ENCODE results near the gene SLC12A9. TPM values are rescaled to one million over a fixed set of nuclear protein-coding genes. Genes with fewer than 3 reads are reported as not detected.
A peak's percentile ranks its signal among the peaks of the same experiment; 100 is the strongest.
"Not testable (repeated sequence)": the region's sequence is repeated elsewhere in the genome, so short reads cannot be mapped to it uniquely, and the experiment has no call there.

SLC12A9 gene, protein sequence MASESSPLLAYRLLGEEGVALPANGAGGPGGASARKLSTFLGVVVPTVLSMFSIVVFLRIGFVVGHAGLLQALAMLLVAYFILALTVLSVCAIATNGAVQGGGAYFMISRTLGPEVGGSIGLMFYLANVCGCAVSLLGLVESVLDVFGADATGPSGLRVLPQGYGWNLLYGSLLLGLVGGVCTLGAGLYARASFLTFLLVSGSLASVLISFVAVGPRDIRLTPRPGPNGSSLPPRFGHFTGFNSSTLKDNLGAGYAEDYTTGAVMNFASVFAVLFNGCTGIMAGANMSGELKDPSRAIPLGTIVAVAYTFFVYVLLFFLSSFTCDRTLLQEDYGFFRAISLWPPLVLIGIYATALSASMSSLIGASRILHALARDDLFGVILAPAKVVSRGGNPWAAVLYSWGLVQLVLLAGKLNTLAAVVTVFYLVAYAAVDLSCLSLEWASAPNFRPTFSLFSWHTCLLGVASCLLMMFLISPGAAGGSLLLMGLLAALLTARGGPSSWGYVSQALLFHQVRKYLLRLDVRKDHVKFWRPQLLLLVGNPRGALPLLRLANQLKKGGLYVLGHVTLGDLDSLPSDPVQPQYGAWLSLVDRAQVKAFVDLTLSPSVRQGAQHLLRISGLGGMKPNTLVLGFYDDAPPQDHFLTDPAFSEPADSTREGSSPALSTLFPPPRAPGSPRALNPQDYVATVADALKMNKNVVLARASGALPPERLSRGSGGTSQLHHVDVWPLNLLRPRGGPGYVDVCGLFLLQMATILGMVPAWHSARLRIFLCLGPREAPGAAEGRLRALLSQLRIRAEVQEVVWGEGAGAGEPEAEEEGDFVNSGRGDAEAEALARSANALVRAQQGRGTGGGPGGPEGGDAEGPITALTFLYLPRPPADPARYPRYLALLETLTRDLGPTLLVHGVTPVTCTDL
- 37.3 and 41.2 TPM in 2 replicates for total RNA-seq

- no peaks in the 10 kb centered on the region for H3K9me3 Mint-ChIP-seq
- H3K27me3 Mint-ChIP-seq = no peaks in the 10 kb centered on the region
- peak within 1 kb of the TSS; percentile 82 for H3K27ac Mint-ChIP-seq
- H3K4me1 Mint-ChIP-seq = peaks cover 12% of the 10 kb centered on the region
- peak; percentile 97 for DNase-seq
- H3K36me3 Mint-ChIP-seq (ENCODE audit: low read depth) = peaks cover 13% of the 10 kb centered on the region
- peak within 1 kb of the TSS; percentile 95 for H3K4me3 Mint-ChIP-seq
- intact Hi-C loops (cut with micrococcal nuclease) = loop anchor here (1.0 to 5.0 kb wide), 7 partner anchors 15 to 751 kb away; partner anchors contain the start of genes AP4M1, FBXO24, LRCH4 and MCM7
Measured at GRCh38 chr7:100852048-100852872, at the start of gene SLC12A9. SLC12A9 (plus strand) TSS chr7:100852713; CDS start chr7:100854198, 1,485 bp downstream.

GRCh38 chr7:100802951-100803350, 49.6 kb upstream of the SLC12A9 start:
- H3K4me1 Mint-ChIP-seq = peaks cover 8% of the 10 kb centered on the region
- DNase-seq = no peak
- no peaks in the 10 kb centered on the region for H3K27me3 Mint-ChIP-seq
- intact Hi-C loops (cut with micrococcal nuclease) = no loop called here
- H3K36me3 Mint-ChIP-seq (ENCODE audit: low read depth) = no peaks in the 10 kb centered on the region
- no peak overlapping the region for H3K27ac Mint-ChIP-seq
- H3K4me3 Mint-ChIP-seq = no peak overlapping the region
- H3K9me3 Mint-ChIP-seq = no peaks in the 10 kb centered on the region

DNA sequence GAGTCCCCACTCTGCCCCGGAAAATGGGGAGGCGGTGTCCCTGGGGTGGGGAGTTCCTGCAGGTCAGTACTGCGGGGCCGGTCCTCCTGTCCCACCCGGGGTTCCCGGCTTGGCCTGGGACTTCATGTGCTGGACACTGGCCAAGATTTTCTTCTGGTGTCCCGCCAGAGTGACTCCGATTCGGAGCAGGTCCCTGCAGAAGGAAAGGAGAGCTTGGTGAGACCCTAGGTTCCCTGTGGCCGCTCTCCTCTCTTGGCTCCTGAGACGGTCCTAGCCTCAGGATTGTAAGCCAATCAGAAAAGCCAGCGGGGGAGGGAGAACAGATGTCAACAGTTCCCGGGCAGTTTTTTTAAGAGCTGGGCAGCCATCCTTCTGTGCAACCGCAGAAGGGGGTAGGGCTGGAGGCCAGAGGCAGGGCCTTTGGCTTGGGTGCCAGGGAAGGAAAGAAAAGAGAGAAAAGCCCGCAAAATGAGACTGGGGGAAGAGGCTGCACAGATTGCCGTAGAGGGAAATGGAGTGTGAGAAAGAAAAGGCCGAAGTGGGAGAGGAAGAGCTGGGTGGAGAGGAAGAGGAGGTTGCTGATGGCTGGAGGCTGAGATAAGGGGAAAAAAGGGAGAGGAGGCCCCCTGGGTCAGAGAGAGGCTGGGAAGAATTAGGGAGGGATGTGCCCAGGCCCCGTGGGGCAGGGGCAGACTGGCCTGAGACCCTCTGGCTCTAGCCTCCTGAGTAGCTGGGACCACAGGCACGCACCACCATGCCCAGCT, 48.9 kb upstream of the SLC12A9 start:
- H3K27me3 Mint-ChIP-seq = no peaks in the 10 kb centered on the region
- no peaks in the 10 kb centered on the region for H3K9me3 Mint-ChIP-seq
- DNase-seq = peak; percentile 86
- H3K36me3 Mint-ChIP-seq (ENCODE audit: low read depth) = no peaks in the 10 kb centered on the region
- no peak overlapping the region for H3K4me3 Mint-ChIP-seq
- intact Hi-C loops (cut with micrococcal nuclease) = no loop called here
- no peak overlapping the region for H3K27ac Mint-ChIP-seq
- peaks cover 8% of the 10 kb centered on the region for H3K4me1 Mint-ChIP-seq

DNA sequence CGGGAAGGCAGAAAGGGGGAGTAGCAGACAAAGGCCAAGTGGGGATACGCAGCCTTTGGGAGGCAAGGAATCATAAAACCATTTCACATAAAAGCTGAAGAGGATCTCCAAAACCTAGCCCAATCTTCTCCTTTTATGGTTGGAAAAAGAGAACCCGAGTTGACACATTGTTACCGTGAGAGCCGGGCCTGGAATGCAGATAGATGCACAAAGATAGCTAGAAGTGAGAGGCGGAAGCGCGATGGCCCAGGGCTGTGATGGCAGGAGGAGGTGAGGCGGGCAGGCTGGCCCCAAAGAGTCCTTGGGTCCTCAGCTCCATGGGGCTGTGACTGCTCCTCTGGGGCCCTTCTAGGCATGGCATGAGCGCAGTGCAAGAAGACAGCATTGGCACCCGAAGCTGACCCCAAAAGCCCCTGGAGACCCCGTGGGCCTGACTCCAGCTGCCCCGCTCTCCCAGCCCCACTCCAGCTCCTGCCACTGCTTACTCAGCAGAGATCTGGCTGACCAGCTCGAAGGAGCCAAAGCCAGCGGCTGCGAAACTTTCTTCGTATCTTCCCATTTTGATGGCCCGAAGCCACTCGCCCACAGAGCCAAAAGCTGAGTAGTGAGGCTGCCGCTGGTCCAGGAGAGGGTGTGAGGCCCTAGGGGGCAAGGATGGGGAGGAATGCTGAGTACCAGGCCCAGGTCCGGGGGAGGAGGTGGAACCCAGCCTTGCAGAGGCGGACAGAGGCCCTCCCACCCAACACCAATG, 47.7 kb upstream of the SLC12A9 start:
- no peak for DNase-seq
- Mint-ChIP-seq H3K27me3 (no peaks in the 10 kb centered on the region), H3K9me3 (no peaks in the 10 kb centered on the region), H3K4me3 (no peak overlapping the region), H3K27ac (no peak overlapping the region), H3K36me3 (ENCODE audit: low read depth) (no peaks in the 10 kb centered on the region), H3K4me1 (peaks cover 8% of the 10 kb centered on the region)
- intact Hi-C loops (cut with micrococcal nuclease) = no loop called here

DNA sequence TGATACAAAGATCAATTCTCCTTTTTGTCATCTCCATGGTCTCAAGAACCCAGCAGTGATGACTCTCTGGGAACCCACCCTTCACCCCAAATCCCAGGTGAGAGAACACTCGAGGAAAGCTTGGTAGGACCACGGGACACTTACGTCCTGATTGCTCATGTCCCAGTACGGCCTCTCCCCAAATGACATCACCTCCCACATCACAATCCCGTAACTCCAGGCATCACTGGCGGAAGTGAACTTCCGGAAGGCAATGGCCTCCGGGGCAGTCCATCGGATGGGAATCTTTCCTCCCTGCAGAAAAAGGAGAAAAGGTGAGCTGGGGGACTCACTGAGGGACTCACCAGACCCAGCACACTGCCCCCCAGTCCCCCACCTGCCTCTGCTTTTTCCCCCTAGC, 46.2 kb upstream of the SLC12A9 start:
- peaks cover 8% of the 10 kb centered on the region for H3K4me1 Mint-ChIP-seq
- no peak for DNase-seq
- H3K27ac Mint-ChIP-seq = no peak overlapping the region
- no peaks in the 10 kb centered on the region for H3K27me3 Mint-ChIP-seq
- H3K36me3 Mint-ChIP-seq (ENCODE audit: low read depth) = no peaks in the 10 kb centered on the region
- intact Hi-C loops (cut with micrococcal nuclease) = no loop called here
- H3K9me3 Mint-ChIP-seq = no peaks in the 10 kb centered on the region
- no peak overlapping the region for H3K4me3 Mint-ChIP-seq

GRCh38 chr7:100806883-100807282, 45.6 kb upstream of the SLC12A9 start:
- H3K4me1 Mint-ChIP-seq; H3K27ac Mint-ChIP-seq; H3K9me3 Mint-ChIP-seq; intact Hi-C loops (cut with micrococcal nuclease); H3K4me3 Mint-ChIP-seq; H3K36me3 Mint-ChIP-seq (ENCODE audit: low read depth); DNase-seq; H3K27me3 Mint-ChIP-seq: not testable (repeated sequence)

DNA sequence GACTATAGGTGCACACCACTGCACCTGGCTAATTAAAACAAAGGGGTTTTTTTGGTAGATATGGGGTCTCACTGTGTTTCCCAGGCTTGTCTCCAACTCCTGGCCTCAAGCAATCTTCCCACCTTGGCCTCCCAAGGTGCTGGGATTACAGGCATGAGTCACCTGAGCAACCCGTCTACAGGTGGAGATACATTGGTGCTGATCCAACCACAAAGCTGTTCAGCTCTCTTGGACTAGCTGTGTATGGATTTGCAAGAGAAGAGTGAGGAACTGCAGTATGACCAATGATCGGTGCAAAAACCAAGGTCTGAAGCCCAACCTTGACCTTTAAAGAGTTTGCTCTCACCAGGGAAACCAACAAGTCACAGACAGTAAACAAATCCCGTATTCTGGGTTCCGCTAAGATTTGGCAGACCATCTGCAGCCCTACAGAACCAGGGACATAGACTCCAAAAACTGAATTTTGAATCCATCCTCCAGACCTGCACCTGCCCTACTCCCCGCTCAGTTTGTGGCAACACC, 44.1 kb upstream of the SLC12A9 start:
- Mint-ChIP-seq H3K27me3 (no peaks in the 10 kb centered on the region), H3K27ac (no peak overlapping the region), H3K4me1 (peaks cover 5% of the 10 kb centered on the region), H3K36me3 (ENCODE audit: low read depth) (no peaks in the 10 kb centered on the region), H3K9me3 (no peaks in the 10 kb centered on the region), H3K4me3 (no peak overlapping the region)
- intact Hi-C loops (cut with micrococcal nuclease) = no loop called here
- no peak for DNase-seq

DNA sequence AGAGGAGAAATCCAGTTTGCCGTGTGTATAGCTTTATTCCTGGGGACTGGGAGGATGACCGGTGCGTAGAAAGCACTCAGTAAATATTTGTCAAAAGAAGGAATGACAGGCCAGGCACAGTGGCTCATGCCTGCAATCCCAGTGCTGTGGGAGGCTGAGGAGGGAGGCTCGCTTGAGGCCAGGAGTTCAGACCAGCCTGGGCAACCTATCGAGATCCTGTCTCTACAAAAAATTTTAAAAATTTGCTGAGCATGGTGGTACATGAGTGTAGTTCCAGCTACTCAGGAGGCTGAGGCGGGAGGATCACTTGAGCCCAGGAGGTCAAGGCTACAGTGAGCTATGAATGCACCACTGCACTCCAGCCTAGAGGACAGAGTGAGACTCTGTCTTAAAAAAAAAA, 41.0 kb upstream of the SLC12A9 start:
- Mint-ChIP-seq H3K27ac (no peak overlapping the region), H3K27me3 (no peaks in the 10 kb centered on the region), H3K9me3 (no peaks in the 10 kb centered on the region), H3K4me3 (no peak overlapping the region), H3K4me1 (no peaks in the 10 kb centered on the region), H3K36me3 (ENCODE audit: low read depth) (no peaks in the 10 kb centered on the region)
- intact Hi-C loops (cut with micrococcal nuclease) = no loop called here
- DNase-seq = no peak

GRCh38 chr7:100812729-100813128, 39.8 kb upstream of the SLC12A9 start:
- no peak overlapping the region for H3K4me3 Mint-ChIP-seq
- no peak overlapping the region for H3K27ac Mint-ChIP-seq
- H3K9me3 Mint-ChIP-seq = no peaks in the 10 kb centered on the region
- H3K27me3 Mint-ChIP-seq = no peaks in the 10 kb centered on the region
- no peaks in the 10 kb centered on the region for H3K36me3 Mint-ChIP-seq (ENCODE audit: low read depth)
- intact Hi-C loops (cut with micrococcal nuclease) = no loop called here
- DNase-seq = no peak
- no peaks in the 10 kb centered on the region for H3K4me1 Mint-ChIP-seq

GRCh38 chr7:100816515-100816914, 36.0 kb upstream of the SLC12A9 start:
- H3K27me3 Mint-ChIP-seq; H3K36me3 Mint-ChIP-seq (ENCODE audit: low read depth); H3K27ac Mint-ChIP-seq; intact Hi-C loops (cut with micrococcal nuclease); H3K4me1 Mint-ChIP-seq; H3K4me3 Mint-ChIP-seq; DNase-seq; H3K9me3 Mint-ChIP-seq: not testable (repeated sequence)

GRCh38 chr7:100817097-100817496, 35.4 kb upstream of the SLC12A9 start:
- no peak overlapping the region for H3K27ac Mint-ChIP-seq
- DNase-seq = no peak
- H3K4me3 Mint-ChIP-seq = no peak overlapping the region
- no peaks in the 10 kb centered on the region for H3K36me3 Mint-ChIP-seq (ENCODE audit: low read depth)
- intact Hi-C loops (cut with micrococcal nuclease) = no loop called here
- no peaks in the 10 kb centered on the region for H3K27me3 Mint-ChIP-seq
- H3K4me1 Mint-ChIP-seq = no peaks in the 10 kb centered on the region
- no peaks in the 10 kb centered on the region for H3K9me3 Mint-ChIP-seq

- Mint-ChIP-seq H3K36me3 (ENCODE audit: low read depth) (no peaks in the 10 kb centered on the region), H3K27me3 (no peaks in the 10 kb centered on the region), H3K4me3 (no peak overlapping the region), H3K4me1 (no peaks in the 10 kb centered on the region), H3K9me3 (no peaks in the 10 kb centered on the region), H3K27ac (no peak overlapping the region)
- no peak for DNase-seq
- intact Hi-C loops (cut with micrococcal nuclease) = no loop called here
Measured at GRCh38 chr7:100818366-100818765, 34.1 kb upstream of the SLC12A9 start.
